Activated CD8-positive, alpha-beta memory T cell treated with anti-CD3 and anti-CD28 coated beads, Interleukin-2, amount 50 U/mL, for 24 hours (primary cell): Measurements from ENCODE around the gene ARRDC2.

Experiments used
- DNase-seq: peaks from one replicate; pipeline ENCODE4 v3.0.0-alpha.2; 2020; ENCODE audit errors: extremely low read depth

Gene ARRDC2

DNA sequence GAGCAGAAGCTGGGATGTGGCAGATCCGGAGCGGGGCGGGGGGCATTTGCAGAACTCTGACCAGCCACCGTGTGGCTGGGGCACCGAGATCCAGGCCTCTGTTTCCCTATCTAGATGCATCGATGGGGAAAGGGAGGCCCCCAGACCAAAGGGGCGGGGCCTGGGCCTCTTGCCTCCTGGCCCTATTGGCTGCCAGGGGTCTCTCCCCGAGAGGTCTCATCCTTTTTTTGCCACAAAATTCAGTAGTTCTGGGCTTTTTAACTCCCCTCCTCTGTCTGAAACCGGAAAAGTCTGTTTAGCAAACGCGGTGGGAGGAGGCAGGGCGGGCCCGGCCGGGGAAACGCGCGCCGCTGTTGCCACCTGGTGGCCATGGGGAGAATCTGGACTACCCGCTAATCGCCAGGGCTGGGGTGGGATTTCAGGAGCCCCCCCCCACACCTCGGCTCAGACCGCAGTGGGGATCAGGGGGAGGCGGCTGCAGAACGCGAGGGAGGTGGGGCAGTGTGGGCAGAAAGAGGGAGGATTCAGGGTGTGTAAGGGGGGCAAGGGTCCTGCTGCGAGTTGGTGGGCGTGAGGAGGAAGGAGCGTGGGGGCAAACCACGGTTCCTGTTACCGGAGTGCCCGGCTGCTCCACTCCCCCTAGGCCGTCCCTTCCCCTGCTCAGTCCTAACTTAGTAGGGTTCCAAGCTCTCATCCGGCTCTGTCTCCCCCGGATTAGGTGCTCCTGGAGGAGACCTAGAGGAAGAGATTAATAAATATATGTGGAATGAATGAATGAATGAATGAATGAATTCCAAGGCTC, 50.4 kb downstream of the ARRDC2 start:
- peak; percentile 41 for DNase-seq

DNA sequence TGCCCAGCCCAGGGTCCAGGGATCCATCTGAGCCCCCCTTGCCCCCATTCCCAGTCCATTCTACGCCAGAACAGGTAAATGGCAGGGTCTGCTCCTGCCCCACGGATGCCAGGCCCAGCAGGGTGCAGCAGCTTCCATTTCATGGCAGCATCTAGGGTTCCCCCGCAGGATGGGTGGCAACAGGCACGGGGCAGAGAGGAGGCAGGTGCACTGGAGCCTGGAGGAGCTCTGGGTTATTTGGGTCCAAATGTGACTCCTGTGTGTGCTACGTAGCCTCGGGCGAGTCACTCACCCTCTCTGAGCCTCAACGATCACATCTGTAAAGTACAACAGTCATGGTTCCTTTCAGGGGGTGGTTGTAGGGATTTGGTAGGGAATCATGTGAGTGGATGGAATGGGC, 51.3 kb downstream of the ARRDC2 start:
- no peak for DNase-seq

DNA sequence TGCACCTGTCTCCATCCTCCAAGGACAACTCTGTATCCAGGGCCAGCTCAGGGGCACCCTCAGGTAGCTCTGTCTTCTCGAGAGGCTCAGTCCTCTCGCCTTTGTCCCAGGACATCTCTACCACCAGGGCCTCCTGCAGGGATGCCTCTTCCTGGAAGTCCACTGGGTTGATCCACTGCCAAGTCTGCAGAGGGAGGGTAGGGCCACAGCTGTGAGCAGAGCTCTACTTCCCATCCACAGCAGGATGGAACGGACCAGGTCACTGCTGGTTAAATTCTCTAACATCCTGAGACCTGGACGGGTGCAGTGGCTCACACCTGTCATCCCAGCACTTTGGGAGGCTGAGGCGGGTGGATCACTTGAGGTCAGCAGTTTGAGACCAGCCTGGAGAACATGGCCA, 51.9 kb downstream of the ARRDC2 start:
- DNase-seq = no peak

DNA sequence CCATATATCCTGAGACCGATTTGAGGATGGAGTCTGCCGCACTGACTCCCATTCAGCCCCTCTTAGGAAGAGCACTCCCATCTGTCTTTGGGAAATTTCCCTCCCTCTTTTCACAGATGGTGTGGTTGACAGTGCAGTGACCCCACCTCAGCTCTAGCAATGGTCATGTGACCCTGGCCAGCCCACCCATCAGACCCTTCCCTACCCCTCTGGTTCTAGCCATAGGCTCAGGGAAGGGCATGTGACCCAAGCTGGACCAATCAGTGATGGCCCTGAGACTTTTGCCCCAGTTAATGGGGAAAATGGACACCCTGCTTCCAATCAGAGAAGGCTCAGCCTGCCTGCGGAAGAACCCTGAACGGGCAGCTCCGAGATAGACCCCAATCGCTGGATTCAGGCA, 52.5 kb downstream of the ARRDC2 start:
- DNase-seq = no peak

DNA sequence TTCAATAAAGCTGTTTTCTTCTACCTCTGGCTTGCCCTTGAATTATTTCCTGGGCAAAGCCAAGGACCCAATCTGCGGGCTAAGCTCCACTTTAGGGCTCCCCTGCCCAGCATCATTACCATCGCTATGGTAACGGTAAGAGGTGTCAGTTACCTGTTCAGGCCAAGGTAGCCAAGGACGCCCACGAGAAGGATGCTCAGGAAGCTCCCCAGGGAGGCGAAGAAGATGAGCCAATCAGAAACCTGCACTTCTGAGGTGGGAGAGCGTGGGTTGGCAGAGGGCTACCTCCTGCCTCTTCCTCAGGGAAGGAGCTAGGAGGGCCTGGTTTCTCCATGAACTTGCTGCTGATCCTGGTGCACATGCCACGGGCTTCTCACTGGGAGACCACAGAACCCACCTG, 54.1 kb downstream of the ARRDC2 start:
- DNase-seq = no peak

DNA sequence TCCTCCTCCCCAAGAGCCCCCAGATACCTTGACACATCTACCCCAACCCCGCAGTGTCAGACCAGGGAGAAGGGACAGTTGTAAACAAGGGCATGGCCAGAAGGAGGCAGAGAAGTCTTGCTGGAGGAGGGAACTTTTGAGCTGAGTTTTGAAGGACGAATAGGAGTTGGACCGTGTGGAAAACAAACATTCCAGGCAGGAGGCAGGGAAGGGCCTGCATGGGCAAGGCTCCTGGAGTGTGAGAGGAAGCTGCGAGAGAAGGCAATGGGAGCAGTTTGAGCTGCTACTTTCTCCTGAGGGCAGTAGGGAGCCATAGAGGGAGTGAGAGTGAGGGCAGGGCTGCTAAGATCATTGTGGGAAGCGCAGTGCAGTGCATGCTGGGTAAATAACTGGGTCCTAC, 55.5 kb downstream of the ARRDC2 start:
- no peak for DNase-seq
